ENCODE measurements around the gene MUC5B.
"Not testable (repeated sequence)": the region's sequence is repeated elsewhere in the genome, so short reads cannot be mapped to it uniquely, and the experiment has no call there.

The MUC5B gene, protein sequence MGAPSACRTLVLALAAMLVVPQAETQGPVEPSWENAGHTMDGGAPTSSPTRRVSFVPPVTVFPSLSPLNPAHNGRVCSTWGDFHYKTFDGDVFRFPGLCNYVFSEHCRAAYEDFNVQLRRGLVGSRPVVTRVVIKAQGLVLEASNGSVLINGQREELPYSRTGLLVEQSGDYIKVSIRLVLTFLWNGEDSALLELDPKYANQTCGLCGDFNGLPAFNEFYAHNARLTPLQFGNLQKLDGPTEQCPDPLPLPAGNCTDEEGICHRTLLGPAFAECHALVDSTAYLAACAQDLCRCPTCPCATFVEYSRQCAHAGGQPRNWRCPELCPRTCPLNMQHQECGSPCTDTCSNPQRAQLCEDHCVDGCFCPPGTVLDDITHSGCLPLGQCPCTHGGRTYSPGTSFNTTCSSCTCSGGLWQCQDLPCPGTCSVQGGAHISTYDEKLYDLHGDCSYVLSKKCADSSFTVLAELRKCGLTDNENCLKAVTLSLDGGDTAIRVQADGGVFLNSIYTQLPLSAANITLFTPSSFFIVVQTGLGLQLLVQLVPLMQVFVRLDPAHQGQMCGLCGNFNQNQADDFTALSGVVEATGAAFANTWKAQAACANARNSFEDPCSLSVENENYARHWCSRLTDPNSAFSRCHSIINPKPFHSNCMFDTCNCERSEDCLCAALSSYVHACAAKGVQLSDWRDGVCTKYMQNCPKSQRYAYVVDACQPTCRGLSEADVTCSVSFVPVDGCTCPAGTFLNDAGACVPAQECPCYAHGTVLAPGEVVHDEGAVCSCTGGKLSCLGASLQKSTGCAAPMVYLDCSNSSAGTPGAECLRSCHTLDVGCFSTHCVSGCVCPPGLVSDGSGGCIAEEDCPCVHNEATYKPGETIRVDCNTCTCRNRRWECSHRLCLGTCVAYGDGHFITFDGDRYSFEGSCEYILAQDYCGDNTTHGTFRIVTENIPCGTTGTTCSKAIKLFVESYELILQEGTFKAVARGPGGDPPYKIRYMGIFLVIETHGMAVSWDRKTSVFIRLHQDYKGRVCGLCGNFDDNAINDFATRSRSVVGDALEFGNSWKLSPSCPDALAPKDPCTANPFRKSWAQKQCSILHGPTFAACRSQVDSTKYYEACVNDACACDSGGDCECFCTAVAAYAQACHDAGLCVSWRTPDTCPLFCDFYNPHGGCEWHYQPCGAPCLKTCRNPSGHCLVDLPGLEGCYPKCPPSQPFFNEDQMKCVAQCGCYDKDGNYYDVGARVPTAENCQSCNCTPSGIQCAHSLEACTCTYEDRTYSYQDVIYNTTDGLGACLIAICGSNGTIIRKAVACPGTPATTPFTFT (N-terminal part only)

DNA sequence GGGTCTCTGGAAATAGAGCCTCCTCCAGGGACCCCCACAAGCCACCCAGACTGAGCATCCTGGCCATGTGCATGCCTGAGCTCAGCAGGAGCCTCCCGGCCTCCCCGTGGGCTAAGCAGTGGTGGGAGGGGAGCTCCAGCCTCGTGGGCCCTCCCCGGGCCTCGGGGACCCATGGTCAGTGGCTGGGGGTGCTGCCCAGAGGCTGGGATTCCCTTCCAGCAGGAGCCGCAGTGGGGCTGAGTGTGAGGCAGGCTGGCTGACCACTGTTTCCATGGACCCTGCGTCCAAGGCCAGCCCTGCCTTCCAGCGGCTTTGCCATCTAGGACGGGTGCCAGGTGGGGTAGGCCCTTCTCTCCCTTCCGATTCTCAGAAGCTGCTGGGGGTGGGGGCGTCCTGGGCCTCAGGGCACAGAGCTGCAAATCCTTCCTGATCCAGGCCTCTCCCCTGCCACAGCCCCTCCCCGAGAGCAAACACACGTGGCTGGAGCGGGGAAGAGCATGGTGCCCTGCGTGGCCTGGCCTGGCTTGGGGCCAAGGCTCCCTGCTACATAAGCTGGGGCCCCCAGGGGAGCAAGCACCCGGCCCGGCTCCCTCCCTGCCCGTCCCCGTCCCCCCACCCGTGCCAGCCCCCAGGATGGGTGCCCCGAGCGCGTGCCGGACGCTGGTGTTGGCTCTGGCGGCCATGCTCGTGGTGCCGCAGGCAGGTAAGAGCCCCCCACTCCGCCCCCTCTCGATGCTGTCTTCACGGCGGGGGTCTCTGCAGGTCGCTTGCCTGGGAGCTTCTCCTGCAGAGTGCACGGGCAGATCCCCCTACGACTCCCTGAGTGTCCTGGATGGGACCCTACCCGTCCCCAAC lies at the start of gene MUC5B:
Gene MUC5B (plus strand): TSS at position 576 of the 855 bp plus-strand sequence. CDS start 58 bp downstream, at position 634.
- no peak for DNase-seq

- not testable (repeated sequence) for DNase-seq
These were observed 49.5 kb upstream of the MUC5B start for GRCh38 chr11:1173396-1173795.

GRCh38 chr11:1174441-1175370 lies 48.2 kb upstream of the MUC5B start:
- no peak for DNase-seq

GRCh38 chr11:1175461-1176223 lies 47.2 kb upstream of the MUC5B start:
- no peak for DNase-seq

DNA sequence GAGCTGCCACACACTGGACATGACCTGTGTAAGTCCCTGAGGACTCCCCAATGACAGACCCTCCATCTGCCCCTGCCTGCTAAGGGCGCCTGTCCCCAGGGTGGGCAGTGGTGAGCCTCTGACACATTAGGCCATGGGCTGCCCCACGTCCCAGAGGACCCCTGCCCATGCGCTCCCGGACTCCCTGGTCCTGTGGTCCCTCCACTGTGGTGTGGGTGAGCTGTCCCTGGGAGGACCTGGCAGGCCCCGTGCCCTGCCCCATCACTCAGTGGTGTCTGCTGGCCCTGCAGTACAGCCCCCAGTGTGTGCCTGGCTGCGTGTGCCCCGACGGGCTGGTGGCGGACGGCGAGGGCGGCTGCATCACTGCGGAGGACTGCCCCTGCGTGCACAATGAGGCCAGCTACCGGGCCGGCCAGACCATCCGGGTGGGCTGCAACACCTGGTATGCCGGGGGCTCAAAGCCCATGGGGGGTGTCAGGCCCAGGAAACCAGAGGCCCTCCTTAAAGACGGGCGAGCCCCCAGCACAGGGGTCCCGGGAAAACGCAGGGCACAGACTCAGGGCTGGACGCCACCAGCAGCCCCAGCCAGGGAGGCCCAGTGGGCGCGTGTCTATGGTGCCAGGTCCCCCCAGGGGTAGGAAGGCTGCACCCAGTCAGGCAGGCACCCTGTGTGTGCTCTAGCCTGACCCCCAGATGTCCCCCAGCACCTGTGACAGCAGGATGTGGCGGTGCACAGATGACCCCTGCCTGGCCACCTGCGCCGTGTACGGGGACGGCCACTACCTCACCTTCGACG lies 46.4 kb upstream of the MUC5B start:
- DNase-seq, result no peak

- no peak for DNase-seq
These were observed 45.7 kb upstream of the MUC5B start for GRCh38 chr11:1177020-1177770.

GRCh38 chr11:1177771-1178090 lies 45.1 kb upstream of the MUC5B start:
- no peak for DNase-seq

GRCh38 chr11:1178201-1178885 lies 44.5 kb upstream of the MUC5B start:
- DNase-seq, result no peak

- DNase-seq, result no peak
These were observed 44.0 kb upstream of the MUC5B start for GRCh38 chr11:1178906-1179305.

- DNase-seq, result no peak
These were observed 43.2 kb upstream of the MUC5B start for GRCh38 chr11:1179641-1180040.

- no peak for DNase-seq
These were observed 42.7 kb upstream of the MUC5B start for GRCh38 chr11:1180171-1180570.

GRCh38 chr11:1180947-1181391 lies 41.9 kb upstream of the MUC5B start:
- DNase-seq, result no peak

- no peak for DNase-seq
These were observed 41.4 kb upstream of the MUC5B start for GRCh38 chr11:1181420-1181819.

GRCh38 chr11:1181853-1182535 lies 40.9 kb upstream of the MUC5B start:
- DNase-seq, result no peak

DNA sequence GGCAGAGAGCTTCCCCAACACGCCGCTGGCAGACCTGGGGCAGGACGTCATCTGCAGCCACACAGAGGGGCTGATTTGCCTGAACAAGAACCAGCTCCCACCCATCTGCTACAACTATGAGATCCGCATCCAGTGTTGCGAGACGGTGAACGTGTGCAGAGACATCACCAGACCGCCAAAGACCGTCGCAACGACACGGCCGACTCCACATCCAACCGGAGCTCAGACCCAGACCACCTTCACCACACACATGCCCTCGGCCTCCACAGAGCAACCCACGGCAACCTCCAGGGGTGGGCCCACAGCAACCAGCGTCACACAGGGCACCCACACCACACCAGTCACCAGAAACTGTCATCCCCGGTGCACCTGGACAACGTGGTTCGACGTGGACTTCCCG lies 38.7 kb upstream of the MUC5B start:
- DNase-seq, result not testable (repeated sequence)

Measured in anterior cingulate cortex (tissue), 58 donors.